NK-92 (cell line): ENCODE data around the gene C3orf20.

Experiments
- DNase-seq: peaks from one replicate; lab custom pipeline; 2025; ENCODE audit not compliant: unreplicated experiment; lab: John Stamatoyannopoulos, UW

Gene C3orf20

GRCh38 chr3:14674841-14675240 lies at the start of gene C3orf20:
Gene C3orf20, plus strand, starts transcription at chr3:14675141. Its CDS starts 7,573 bp downstream, at chr3:14682714.
- no peak for DNase-seq

- DNase-seq, result no peak
Observed at GRCh38 chr3:14625443-14625842, 49.5 kb upstream of the C3orf20 start.

GRCh38 chr3:14627815-14628214 lies 47.1 kb upstream of the C3orf20 start:
- DNase-seq, result no peak

GRCh38 chr3:14628406-14628805 lies 46.5 kb upstream of the C3orf20 start:
- no peak for DNase-seq

GRCh38 chr3:14630404-14631100 lies 44.4 kb upstream of the C3orf20 start:
- DNase-seq, result no peak

GRCh38 chr3:14631101-14631497 lies 43.8 kb upstream of the C3orf20 start:
- no peak for DNase-seq

GRCh38 chr3:14631687-14632441 lies 43.1 kb upstream of the C3orf20 start:
- no peak for DNase-seq

DNA sequence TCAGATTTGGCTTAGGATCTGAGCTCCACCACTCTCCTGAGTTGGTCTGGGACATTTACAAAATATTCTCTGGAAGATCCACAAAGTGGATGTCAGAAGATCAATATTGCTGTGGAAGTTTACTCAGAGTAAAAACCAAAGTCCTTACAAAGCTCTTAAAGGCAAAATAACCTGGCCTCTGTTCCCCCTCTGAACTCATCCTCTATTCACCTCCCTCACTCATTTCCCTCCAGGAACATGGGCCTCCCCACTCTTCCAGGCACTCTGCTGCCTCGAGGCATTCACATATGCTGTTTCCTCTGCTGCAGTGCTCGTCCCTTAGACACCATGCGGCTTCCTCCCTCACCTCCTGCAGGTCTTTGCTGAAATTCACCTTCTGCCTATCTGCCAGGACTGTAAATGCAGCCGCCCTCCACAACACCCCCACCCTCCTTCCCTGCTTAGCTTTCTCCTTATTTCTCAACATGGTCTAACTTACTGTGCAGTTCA lies 42.5 kb upstream of the C3orf20 start:
- DNase-seq, result no peak

DNA sequence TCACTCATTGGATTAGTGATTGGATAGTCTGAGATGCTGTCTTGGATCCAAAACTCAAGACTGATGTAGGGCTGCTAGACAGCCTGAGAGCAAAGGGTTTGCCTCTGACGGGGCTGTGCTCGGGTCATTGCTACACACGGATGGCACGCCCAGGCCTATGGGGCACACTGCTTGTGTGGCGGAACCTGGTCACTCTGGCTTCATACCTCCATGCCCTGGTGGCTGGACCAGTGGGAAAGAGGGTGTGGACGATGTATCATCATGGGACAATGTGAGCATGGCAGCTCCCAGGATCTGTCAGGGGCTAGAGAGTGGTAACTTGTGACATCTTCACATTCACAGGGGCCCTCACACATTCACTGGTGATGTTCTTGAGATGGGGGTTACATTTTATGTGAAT lies 41.5 kb upstream of the C3orf20 start:
- DNase-seq, result no peak

DNA sequence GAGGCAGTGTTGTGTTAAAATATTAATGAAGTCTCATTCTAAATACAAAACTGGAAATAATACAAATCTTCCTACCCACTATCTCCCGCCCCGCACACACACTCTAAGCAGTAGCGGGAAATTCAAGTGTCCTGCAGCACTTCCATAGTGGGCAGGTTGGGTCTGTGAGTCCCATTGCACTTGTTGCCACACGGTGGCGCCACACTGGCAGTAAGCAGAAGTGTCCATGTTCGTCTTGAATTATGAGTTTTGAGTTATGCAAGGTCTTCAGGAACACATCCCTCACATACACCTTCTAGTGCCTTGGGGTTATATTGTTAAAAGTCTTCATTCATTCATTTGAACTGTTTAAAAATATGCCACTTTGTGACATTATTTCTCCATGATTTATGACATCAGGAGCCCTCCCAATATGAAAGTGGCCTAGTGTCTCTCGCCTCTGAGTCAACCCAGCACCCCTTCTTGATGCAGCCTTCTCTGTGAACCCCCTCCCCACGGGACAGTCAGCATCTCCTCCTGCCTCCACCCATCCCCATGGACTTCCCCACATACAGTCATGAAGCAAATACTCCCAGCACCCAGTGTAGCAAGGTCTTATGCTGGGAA lies 41.0 kb upstream of the C3orf20 start:
- DNase-seq, result peak; percentile 5

GRCh38 chr3:14634763-14635400 lies 40.1 kb upstream of the C3orf20 start:
- DNase-seq, result no peak

DNA sequence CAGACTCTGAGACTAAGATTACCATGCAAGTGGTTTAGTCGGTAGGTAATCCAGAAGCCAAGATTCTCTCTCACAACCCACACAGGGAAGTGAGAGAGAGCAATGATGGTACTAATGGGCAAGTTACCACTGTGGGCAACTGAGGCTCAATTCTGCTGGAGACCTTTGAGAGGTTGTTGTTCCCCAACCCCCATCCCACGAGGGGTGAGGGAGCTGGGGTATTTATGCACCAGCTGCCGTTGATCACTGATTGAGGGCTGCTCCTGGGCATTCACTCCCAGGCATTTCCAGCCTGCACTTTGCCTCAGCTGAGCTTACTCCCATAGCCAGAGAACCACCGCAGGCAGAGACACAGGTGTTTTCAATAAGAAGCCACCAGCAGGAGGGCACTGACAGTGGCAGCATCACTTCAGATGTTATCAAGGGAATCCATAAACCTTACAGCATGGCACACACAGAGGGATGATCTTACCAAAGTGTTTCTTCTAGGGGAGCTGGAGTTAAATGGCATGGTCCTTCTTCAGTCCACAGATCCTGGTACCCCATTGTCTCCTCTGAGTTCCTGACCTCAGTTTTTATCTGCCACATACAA lies 38.3 kb upstream of the C3orf20 start:
- DNase-seq, result no peak

- DNase-seq, result no peak
Observed at GRCh38 chr3:14640157-14640562, 34.8 kb upstream of the C3orf20 start.

GRCh38 chr3:14640734-14641133 lies 34.2 kb upstream of the C3orf20 start:
- DNase-seq, result no peak

GRCh38 chr3:14641346-14641745 lies 33.6 kb upstream of the C3orf20 start:
- DNase-seq, result no peak

GRCh38 chr3:14645453-14645852 lies 29.5 kb upstream of the C3orf20 start:
- no peak for DNase-seq

DNA sequence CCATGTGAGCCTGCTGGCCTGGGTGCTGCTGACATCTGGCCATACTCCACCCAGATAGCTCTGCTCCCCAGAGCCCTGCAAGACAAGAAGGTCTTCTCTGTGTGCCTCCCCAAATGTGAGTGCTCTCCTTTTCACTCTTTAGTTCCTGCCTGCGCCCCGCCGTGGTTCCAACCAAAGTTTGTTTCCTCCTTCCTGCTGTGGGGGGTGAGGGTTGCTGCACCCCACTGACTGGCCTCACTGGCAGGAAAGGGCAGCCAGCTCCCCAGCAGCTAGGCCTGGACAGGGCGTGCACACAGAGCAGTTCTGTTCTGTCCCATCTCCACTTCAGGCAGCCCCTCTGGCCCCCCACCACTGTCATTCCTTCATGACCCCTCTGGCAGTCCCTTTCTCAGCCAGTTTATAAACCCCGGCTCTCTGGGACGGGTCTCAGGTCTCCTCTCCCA lies 28.8 kb upstream of the C3orf20 start:
- no peak for DNase-seq

DNA sequence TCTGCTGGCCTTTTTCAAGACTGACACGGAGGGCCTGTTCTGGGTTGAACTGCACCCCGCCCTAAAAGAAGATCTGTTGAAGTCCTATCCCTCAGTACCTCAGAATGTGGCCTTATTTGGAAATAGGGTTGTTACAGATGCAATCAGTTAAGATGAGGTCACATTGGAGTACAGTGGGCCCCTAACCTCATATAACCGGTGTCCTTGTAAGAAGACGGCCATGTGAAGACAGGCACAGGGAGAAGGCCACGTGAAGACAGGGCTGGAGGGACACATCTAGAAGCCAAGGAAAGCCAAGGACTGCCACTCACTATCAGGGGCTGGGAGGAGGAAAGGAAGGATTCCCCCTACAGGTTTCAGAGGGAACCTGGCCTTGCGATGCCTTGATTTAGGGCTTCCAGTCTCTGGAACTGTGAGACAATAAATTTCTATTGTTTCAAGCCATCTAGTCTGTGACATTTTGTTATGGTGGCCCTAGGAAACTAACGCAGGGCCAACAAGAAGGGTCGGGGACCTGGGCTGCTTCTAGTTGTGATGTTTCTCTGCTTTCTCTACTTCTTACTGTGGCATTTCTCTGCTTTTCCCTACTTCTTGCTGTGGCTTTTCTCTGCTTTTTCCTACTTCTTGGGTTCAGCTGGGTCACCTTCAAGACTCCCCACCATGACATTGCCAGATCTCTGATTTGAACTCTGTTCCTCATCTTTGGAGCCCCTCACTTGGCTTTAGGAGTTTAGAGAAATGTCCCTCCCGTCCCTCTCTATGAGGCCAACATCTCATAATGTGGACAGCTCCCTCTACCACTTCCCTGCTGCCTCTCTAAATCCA lies 28.1 kb upstream of the C3orf20 start:
- no peak for DNase-seq

GRCh38 chr3:14647976-14648955 lies 26.7 kb upstream of the C3orf20 start:
- DNase-seq, result no peak
